SK-N-SH treated with all-trans-retinoic acid at 6 μM for 48 hours (cell line): Measurements from ENCODE around the gene ZNF212.

ENCODE experiments used
- OSR1 ChIP-seq: fragments of 250-450 bp; sonication (Bioruptor Pico); IDR thresholded peaks from 2 replicates; pipeline ENCODE4 v1.8.0; 2022; ENCODE audit warnings: moderate library complexity, mild to moderate bottlenecking, inconsistent platforms
- TOX ChIP-seq: fragments of 250-450 bp; sonication (Bioruptor Pico); IDR thresholded peaks from 2 replicates; pipeline ENCODE4 v1.8.0; 2021; ENCODE audit warnings: mild to moderate bottlenecking, moderate library complexity, borderline replicate concordance
- TF ChIP-seq, protein P1 (sequence below): fragments of 250-450 bp; sonication (Bioruptor Pico); IDR thresholded peaks from 2 replicates; pipeline ENCODE4 v1.8.0; 2020; ENCODE audit warnings: mild to moderate bottlenecking, moderate library complexity, borderline replicate concordance
- TF ChIP-seq, protein P2 (sequence below): fragments of 250-450 bp; sonication (Bioruptor Pico); IDR thresholded peaks from 2 replicates; pipeline ENCODE4 v1.5.1; 2021; ENCODE audit warnings: mild to moderate bottlenecking, moderate library complexity

DNA sequence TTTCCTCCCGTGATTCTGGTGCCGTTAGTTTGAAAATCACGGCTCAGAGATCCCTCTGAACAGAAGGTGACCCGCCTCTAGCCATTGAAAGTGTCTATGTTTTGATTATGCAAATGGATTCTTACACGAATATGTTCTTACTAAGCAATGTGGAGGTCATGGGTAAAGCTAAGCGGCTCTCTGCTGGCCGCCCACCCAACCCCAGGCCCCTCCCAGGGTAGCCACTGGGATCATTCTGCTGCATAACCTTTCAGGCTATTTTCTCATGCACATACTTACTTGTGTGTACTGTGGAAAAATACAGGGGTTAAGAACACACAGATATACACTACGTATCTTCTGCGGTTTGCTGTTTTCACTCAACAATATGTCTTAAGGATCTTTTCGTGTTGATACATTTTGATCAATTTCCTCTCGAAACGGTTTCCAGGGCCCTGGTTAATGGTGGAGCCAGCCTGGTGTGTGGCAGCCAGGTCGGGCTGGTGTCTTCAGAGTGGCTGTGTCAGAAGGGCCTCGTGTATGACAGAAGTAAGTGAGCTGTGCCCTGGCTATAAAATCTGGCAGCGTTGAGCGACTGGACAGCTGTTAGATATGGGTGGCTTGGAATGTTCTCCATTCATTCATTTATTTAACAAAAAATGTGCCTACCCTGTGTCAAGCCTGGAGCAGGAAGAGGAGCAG lies 52.5 kb downstream of the ZNF212 start:
- TF ChIP-seq, protein P1, sequence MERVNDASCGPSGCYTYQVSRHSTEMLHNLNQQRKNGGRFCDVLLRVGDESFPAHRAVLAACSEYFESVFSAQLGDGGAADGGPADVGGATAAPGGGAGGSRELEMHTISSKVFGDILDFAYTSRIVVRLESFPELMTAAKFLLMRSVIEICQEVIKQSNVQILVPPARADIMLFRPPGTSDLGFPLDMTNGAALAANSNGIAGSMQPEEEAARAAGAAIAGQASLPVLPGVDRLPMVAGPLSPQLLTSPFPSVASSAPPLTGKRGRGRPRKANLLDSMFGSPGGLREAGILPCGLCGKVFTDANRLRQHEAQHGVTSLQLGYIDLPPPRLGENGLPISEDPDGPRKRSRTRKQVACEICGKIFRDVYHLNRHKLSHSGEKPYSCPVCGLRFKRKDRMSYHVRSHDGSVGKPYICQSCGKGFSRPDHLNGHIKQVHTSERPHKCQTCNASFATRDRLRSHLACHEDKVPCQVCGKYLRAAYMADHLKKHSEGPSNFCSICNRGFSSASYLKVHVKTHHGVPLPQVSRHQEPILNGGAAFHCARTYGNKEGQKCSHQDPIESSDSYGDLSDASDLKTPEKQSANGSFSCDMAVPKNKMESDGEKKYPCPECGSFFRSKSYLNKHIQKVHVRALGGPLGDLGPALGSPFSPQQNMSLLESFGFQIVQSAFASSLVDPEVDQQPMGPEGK = no peak
- TF ChIP-seq TOX (CRISPR knock-in tag) = no peak
- TF ChIP-seq, protein P2, sequence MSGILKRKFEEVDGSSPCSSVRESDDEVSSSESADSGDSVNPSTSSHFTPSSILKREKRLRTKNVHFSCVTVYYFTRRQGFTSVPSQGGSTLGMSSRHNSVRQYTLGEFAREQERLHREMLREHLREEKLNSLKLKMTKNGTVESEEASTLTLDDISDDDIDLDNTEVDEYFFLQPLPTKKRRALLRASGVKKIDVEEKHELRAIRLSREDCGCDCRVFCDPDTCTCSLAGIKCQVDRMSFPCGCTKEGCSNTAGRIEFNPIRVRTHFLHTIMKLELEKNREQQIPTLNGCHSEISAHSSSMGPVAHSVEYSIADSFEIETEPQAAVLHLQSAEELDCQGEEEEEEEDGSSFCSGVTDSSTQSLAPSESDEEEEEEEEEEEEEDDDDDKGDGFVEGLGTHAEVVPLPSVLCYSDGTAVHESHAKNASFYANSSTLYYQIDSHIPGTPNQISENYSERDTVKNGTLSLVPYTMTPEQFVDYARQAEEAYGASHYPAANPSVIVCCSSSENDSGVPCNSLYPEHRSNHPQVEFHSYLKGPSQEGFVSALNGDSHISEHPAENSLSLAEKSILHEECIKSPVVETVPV (CRISPR knock-in tag) = no peak
- TF ChIP-seq OSR1 (CRISPR knock-in tag) = no peak
